ENCODE data around the gene PPP2CA. TPM values are rescaled to one million over a fixed set of nuclear protein-coding genes. Genes with fewer than 3 reads are reported as not detected.

Gene PPP2CA
- total and polyA plus RNA-seq, 2 of the 13 experiments (the other 11 are each of a cell fraction or from before 2014, with no cell fraction given), result 82.4 to 171 TPM

GRCh38 chr5:134206627-134207160 lies 19.2 kb downstream of the PPP2CA start:
- 83% methylated on average over 7 of the region's 7 CpGs for WGBS (ENCODE audit: low lambda C conversion rate)
- ATAC-seq, result no peak
- Histone ChIP-seq H3K27me3 (ENCODE audit: control insufficient read depth in 1 of 2, insufficient read depth in 2 of 2, low read length in 2 of 2) (no peaks in the 10 kb centered on the region), H2AFZ (ENCODE audit: low read length) (no peak overlapping the region), H3K9ac (ENCODE audit: insufficient read depth, low read depth, low read length) (no peak overlapping the region), H3K4me2 (ENCODE audit: low read depth, low read length) (no peak overlapping the region), H3K36me3 (replicated peaks in 1 of 2; ENCODE audit: control insufficient read depth in 1 of 2, insufficient read depth in 2 of 2, low read length in 2 of 2) (peaks cover 4 to 37% of the 10 kb centered on the region in 2 experiments), H3K79me2 (ENCODE audit: insufficient read depth, low read length) (peaks cover 75% of the 10 kb centered on the region), H3K4me3 (replicated peaks in 1 of 3; ENCODE audit: insufficient read depth in 1 of 3, low read depth in 2 of 3, low read length in 3 of 3) (no peak overlapping the region), H3K4me1 (ENCODE audit: insufficient read depth, low read length) (no peaks in the 10 kb centered on the region), H4K20me1 (ENCODE audit: insufficient read depth, low read length) (peaks cover 58% of the 10 kb centered on the region), H3K27ac (ENCODE audit: extremely low read length, insufficient read depth, low read length) (no peak overlapping the region), H3K9me3 (ENCODE audit: low read length) (no peaks in the 10 kb centered on the region)
- ChIA-PET CTCF (ENCODE audit: low intra/inter-chr PET ratio, low total read pairs) (no interaction called here), POLR2A (no interaction called here)
- no peak for DNase-seq (ENCODE audit: low spot score)
- in situ Hi-C loops (cut with HindIII; ENCODE audit: extremely low pct_ligation_motif_present, low pct_unique_long_range_greater_than_20kb), result no loop called here
- BruUV-seq (replicated peaks), result no TSS peak
- FAIRE-seq, result no peak
- TF ChIP-seq ZNF329 (CRISPR knock-in tag; IDR thresholded peaks at IDR 0.05; ENCODE audit: low read depth), result no peak
- intact Hi-C loops (cut with micrococcal nuclease; ENCODE audit: unreplicated experiment), result no loop called here

GRCh38 chr5:134204575-134204974 lies 21.3 kb downstream of the PPP2CA start:
- FAIRE-seq (no peak), ATAC-seq (no peak), DNase-seq (ENCODE audit: low spot score) (no peak)
- no peak overlapping the region for H2AFZ ChIP-seq (ENCODE audit: low read length)
- intact Hi-C loops (cut with micrococcal nuclease; ENCODE audit: unreplicated experiment), result no loop called here
- no peak overlapping the region for H3K9ac ChIP-seq (ENCODE audit: insufficient read depth, low read depth, low read length)
- no peaks in the 10 kb centered on the region for H3K4me1 ChIP-seq (ENCODE audit: insufficient read depth, low read length)
- 96% methylated on average over 4 of the region's 4 CpGs for WGBS (ENCODE audit: low lambda C conversion rate)
- H3K9me3 ChIP-seq (ENCODE audit: low read length), result no peaks in the 10 kb centered on the region
- in situ Hi-C loops (cut with HindIII; ENCODE audit: extremely low pct_ligation_motif_present, low pct_unique_long_range_greater_than_20kb), result no loop called here
- no peak overlapping the region for H3K4me2 ChIP-seq (ENCODE audit: low read depth, low read length)
- H3K27me3 ChIP-seq (ENCODE audit: control insufficient read depth in 1 of 2, insufficient read depth in 2 of 2, low read length in 2 of 2), result no peaks in the 10 kb centered on the region
- peaks cover 53% of the 10 kb centered on the region for H3K79me2 ChIP-seq (ENCODE audit: insufficient read depth, low read length)
- BruUV-seq (replicated peaks), result no TSS peak
- ChIA-PET POLR2A (no interaction called here), CTCF (ENCODE audit: low intra/inter-chr PET ratio, low total read pairs) (interaction anchor here (0.6 kb wide), 1 partner anchor 67 kb away, joined by 3 read pairs; no protein-coding TSS in a partner anchor)
- H3K27ac ChIP-seq (ENCODE audit: extremely low read length, insufficient read depth, low read length), result no peak overlapping the region
- peaks cover 38% of the 10 kb centered on the region for H4K20me1 ChIP-seq (ENCODE audit: insufficient read depth, low read length)
- TF ChIP-seq CREB1 (IDR thresholded peaks at IDR 0.05) (no peak), CREB1 (CRISPR knock-in tag; IDR thresholded peaks at IDR 0.05) (no peak)
- no peak overlapping the region for H3K4me3 ChIP-seq (replicated peaks in 1 of 3; ENCODE audit: insufficient read depth in 1 of 3, low read depth in 2 of 3, low read length in 3 of 3)
- peaks cover 16 to 59% of the 10 kb centered on the region in 2 experiments for H3K36me3 ChIP-seq (replicated peaks in 1 of 2; ENCODE audit: control insufficient read depth in 1 of 2, insufficient read depth in 2 of 2, low read length in 2 of 2)

Data from HepG2 (cell line).